GM12878 (cell line): Measurements from ENCODE around the gene CLDN10. TPM values are rescaled to one million over a fixed set of nuclear protein-coding genes. Genes with fewer than 3 reads are reported as not detected.

ENCODE experiments used
- ATAC-seq: fragments of 200-7000 bp; cut with Tn5 transposase; 3 replicates; pipeline ENCODE4 v1.9.1; 2020; ENCODE audit warnings: mild to moderate bottlenecking, moderate library complexity
- BruUV-seq: library from RNA; stranded (reverse); fragments of 400-500 nt; replicated peaks from 2 replicates; lab custom pipeline; 2021; lab: Mats Ljungman, UMichigan
- CTCF ChIA-PET: fragments of 300-600 bp; sonication (Branson Sonifier 250); formaldehyde crosslinking; extraction: SDS; loops from one replicate; lab custom pipeline; 2021; ENCODE audit warnings: inconsistent platforms; lab: Yijun Ruan, JAX
- POLR2A ChIA-PET: fragments of 350-600 bp; formaldehyde crosslinking; extraction: SDS; loops from one replicate; lab custom pipeline; 2021; ENCODE audit warnings: inconsistent platforms; lab: Charles Lee
- RAD21 ChIA-PET: fragments of 300-600 bp; sonication (Branson Sonifier 250); formaldehyde crosslinking; loops from one replicate; lab custom pipeline; 2023; ENCODE audit warnings: antibody characterized with exemption; ENCODE audit not compliant: unreplicated experiment; lab: Charles Lee
- SMC1A ChIA-PET: fragments of 300-600 bp; sonication (Branson Sonifier 250); formaldehyde crosslinking; loops from one replicate; lab custom pipeline; 2023; ENCODE audit not compliant: unreplicated experiment, uncharacterized antibody; lab: Charles Lee
- DNase-seq: peaks from one replicate; pipeline ENCODE4 v3.0.0-alpha.2; 2011; ENCODE audit warnings: low read depth, low spot score
- FAIRE-seq: peaks from 3 replicates; lab custom pipeline; 2011; peaks lifted over from hg19 to GRCh38; lab: Jason Lieb, UNC
- H2AFZ ChIP-seq: 2 replicates; pipeline ENCODE4 v1.6.0; 2011; ENCODE audit warnings: low read depth, low read length, control low read depth; ENCODE audit not compliant: control insufficient read depth
- H3K27ac ChIP-seq: 2 replicates; pipeline ENCODE4 v1.5.1; 2011; ENCODE audit warnings: control low read depth; ENCODE audit not compliant: control insufficient read depth, insufficient read depth
- H3K27me3 ChIP-seq, 2 experiments: replicated peaks in 1 of 2; 2 replicates each; pipeline versions ENCODE4 v1.6.0 to v1.6.1; 2011; ENCODE audit warnings: low read length in 1 of 2; ENCODE audit not compliant: control insufficient read depth in 2 of 2, insufficient read depth in 2 of 2
- H3K36me3 ChIP-seq, 2 experiments: 2 replicates each; pipeline ENCODE4 v1.5.1; 2011; ENCODE audit warnings: low read length in 1 of 2; ENCODE audit not compliant: control insufficient read depth in 2 of 2, insufficient read depth in 2 of 2
- H3K4me1 ChIP-seq: 2 replicates; pipeline ENCODE4 v1.6.1; 2011; ENCODE audit warnings: mild to moderate bottlenecking, low read length, moderate library complexity, mixed read lengths; ENCODE audit not compliant: control insufficient read depth, insufficient read depth
- H3K4me2 ChIP-seq: 2 replicates; pipeline ENCODE4 v1.6.0; 2011; ENCODE audit warnings: control low read depth; ENCODE audit not compliant: control insufficient read depth, insufficient read depth
- H3K4me3 ChIP-seq: fragments of 200-600 bp; sonication (generic); 2 replicates; pipeline ENCODE4 v1.5.1; 2016
- H3K79me2 ChIP-seq: 2 replicates; pipeline ENCODE4 v1.6.0; 2011; ENCODE audit warnings: low read length; ENCODE audit not compliant: control insufficient read depth, insufficient read depth
- H3K9ac ChIP-seq: 2 replicates; pipeline ENCODE4 v1.8.0; 2011; ENCODE audit warnings: low read length, control low read depth, mixed read lengths; ENCODE audit not compliant: control insufficient read depth, insufficient read depth
- H3K9me3 ChIP-seq: replicated peaks from 3 replicates; pipeline ENCODE4 v1.5.1; 2011; ENCODE audit warnings: mild to moderate bottlenecking, low read length; ENCODE audit not compliant: control insufficient read depth, insufficient read depth
- H4K20me1 ChIP-seq: 2 replicates; pipeline ENCODE4 v1.6.0; 2011; ENCODE audit not compliant: control insufficient read depth, insufficient read depth
- ATF2 ChIP-seq: IDR thresholded peaks from 2 replicates; pipeline ENCODE4 v1.6.1; 2012; ENCODE audit warnings: low read length, inconsistent platforms
- CREM ChIP-seq: IDR thresholded peaks from 2 replicates; pipeline ENCODE4 v1.6.1; 2014; ENCODE audit warnings: antibody characterized with exemption, low read depth
- JUND ChIP-seq: IDR thresholded peaks from 2 replicates; pipeline ENCODE4 v1.6.1; 2012; ENCODE audit warnings: low read depth, mild to moderate bottlenecking, low read length, improper control_type of control experiment, moderate library complexity
- NR2C1 ChIP-seq: fragments of 450-650 bp; IDR thresholded peaks from 2 replicates; pipeline ENCODE4 v1.6.1; 2017; ENCODE audit warnings: antibody characterized with exemption, mild to moderate bottlenecking, moderate library complexity
- RB1 ChIP-seq: fragments of 450-650 bp; formaldehyde crosslinking; IDR thresholded peaks from 2 replicates; pipeline ENCODE4 v1.6.1; 2017; ENCODE audit warnings: mild to moderate bottlenecking, borderline replicate concordance
- RELA ChIP-seq: fragments of 450-650 bp; IDR thresholded peaks from 2 replicates; pipeline ENCODE4 v1.8.0; 2014; ENCODE audit warnings: borderline replicate concordance; ENCODE audit not compliant: partially characterized antibody
- ZBTB33 ChIP-seq: fragments of 450-650 bp; IDR thresholded peaks from 2 replicates; pipeline ENCODE4 v1.6.1; 2017; ENCODE audit warnings: mild to moderate bottlenecking
- WGBS: methylation state at CpG from one replicate; pipeline ENCODE4 v1.1.6; 2016; ENCODE audit warnings: low lambda C conversion rate; ENCODE audit not compliant: insufficient replicate concordance, insufficient coverage; ENCODE audit errors: missing lambda C conversion rate; 5-methylcytosine and 5-hydroxymethylcytosine counted together
- in situ Hi-C: fragments of 300-500 bp; cut with MboI; formaldehyde crosslinking; loops from 9 replicates; pipeline ENCODE4 v1.14.3; 2018; ENCODE audit warnings: mixed read lengths
- intact Hi-C: fragments of 100-400 bp; cut with micrococcal nuclease; formaldehyde crosslinking; loops from one replicate; pipeline ENCODE4 v1.14.2; 2022; ENCODE audit not compliant: unreplicated experiment
- polyA plus RNA-seq, 11 experiments: library from polyadenylated mRNA; depleted of rRNA in 4 of 11; unstranded in 6 of 11; stranded (reverse) in 5 of 11; fragments of >200 nt; fragmentation: Nextera tagmentation in 4 of 11; fragmentation: Illumina TruSeq in 1 of 11; extraction: Ambion mirVana in 4 of 11; extraction: Trizol in 1 of 11; gene quantifications; 1 replicate in 1 of 11; 2 replicates in 10 of 11; pipeline versions ENCODE4 v1.2.1 to v1.2.3, GENCODE V29; 2011 to 2016; ENCODE audit warnings: inconsistent platforms in 2 of 11, missing spikeins in 2 of 11, low read depth in 1 of 11
- total RNA-seq, 4 experiments: library from RNA; depleted of rRNA in 3 of 4; stranded (reverse); fragments of >200 nt in 3 of 4; fragmentation: Illumina TruSeq in 1 of 4; extraction: Trizol in 1 of 4; gene quantifications; 2 replicates each; pipeline versions ENCODE4 v1.2.1 to v1.2.3, GENCODE V29; 2013 to 2021
- TF ChIP-seq, protein P1 (sequence below): IDR thresholded peaks from 2 replicates; pipeline ENCODE4 v1.6.1; 2012; ENCODE audit warnings: improper control_type of control experiment, low read depth, low read length; ENCODE audit not compliant: insufficient replicate concordance

The CLDN10 gene
- total and polyA plus RNA-seq, 10 of the 15 experiments (the other 5 are each of a cell fraction or from before 2014, with no cell fraction given) = not detected

DNA sequence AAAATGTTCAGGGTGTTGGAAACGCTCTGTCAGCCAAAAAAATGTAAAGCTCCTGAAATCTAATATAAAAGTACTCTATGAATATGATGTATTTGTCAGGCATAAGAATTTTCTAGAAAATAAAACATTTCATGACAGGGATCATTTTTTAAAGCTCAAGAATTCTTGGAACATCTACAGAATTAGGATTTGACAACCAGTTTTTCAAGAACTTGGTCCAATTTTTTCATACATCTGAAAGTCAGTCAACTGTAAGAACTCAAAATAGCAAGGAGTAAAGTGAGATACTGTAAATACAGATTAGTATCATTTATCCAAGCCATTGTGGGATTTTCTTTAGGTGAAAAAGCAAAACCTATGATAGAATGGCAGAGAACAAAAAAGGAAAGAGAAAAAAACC lies 41.6 kb upstream of the CLDN10 start:
- POLR2A ChIA-PET = no interaction called here
- Histone ChIP-seq H3K27me3 (no peaks in the 10 kb centered on the region), H3K27ac (no peak overlapping the region), H3K4me1 (no peaks in the 10 kb centered on the region; the same call in 1 of the 2 replicates), H3K36me3 (no peaks in the 10 kb centered on the region)
- ATAC-seq = no peak
- no TSS peak for BruUV-seq
- FAIRE-seq = no peak
- in situ Hi-C loops (no loop called here), intact Hi-C loops (no loop called here)
- TF ChIP-seq CREM = no peak
- TF ChIP-seq JUND = no peak
- TF ChIP-seq RB1 = no peak
- TF ChIP-seq, protein P1, sequence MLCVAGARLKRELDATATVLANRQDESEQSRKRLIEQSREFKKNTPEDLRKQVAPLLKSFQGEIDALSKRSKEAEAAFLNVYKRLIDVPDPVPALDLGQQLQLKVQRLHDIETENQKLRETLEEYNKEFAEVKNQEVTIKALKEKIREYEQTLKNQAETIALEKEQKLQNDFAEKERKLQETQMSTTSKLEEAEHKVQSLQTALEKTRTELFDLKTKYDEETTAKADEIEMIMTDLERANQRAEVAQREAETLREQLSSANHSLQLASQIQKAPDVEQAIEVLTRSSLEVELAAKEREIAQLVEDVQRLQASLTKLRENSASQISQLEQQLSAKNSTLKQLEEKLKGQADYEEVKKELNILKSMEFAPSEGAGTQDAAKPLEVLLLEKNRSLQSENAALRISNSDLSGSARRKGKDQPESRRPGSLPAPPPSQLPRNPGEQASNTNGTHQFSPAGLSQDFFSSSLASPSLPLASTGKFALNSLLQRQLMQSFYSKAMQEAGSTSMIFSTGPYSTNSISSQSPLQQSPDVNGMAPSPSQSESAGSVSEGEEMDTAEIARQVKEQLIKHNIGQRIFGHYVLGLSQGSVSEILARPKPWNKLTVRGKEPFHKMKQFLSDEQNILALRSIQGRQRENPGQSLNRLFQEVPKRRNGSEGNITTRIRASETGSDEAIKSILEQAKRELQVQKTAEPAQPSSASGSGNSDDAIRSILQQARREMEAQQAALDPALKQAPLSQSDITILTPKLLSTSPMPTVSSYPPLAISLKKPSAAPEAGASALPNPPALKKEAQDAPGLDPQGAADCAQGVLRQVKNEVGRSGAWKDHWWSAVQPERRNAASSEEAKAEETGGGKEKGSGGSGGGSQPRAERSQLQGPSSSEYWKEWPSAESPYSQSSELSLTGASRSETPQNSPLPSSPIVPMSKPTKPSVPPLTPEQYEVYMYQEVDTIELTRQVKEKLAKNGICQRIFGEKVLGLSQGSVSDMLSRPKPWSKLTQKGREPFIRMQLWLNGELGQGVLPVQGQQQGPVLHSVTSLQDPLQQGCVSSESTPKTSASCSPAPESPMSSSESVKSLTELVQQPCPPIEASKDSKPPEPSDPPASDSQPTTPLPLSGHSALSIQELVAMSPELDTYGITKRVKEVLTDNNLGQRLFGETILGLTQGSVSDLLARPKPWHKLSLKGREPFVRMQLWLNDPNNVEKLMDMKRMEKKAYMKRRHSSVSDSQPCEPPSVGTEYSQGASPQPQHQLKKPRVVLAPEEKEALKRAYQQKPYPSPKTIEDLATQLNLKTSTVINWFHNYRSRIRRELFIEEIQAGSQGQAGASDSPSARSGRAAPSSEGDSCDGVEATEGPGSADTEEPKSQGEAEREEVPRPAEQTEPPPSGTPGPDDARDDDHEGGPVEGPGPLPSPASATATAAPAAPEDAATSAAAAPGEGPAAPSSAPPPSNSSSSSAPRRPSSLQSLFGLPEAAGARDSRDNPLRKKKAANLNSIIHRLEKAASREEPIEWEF = no peak
- TF ChIP-seq ZBTB33 = no peak
- no peak for TF ChIP-seq ATF2
- no peak for TF ChIP-seq NR2C1
- TF ChIP-seq RELA = no peak
- TF ChIP-seq, all 136 proteins: peak for 0
- no peak for DNase-seq
- Histone ChIP-seq H3K9me3 (no peaks in the 10 kb centered on the region), H4K20me1 (no peaks in the 10 kb centered on the region), H2AFZ (no peak overlapping the region), H3K4me2 (no peak overlapping the region), H3K79me2 (no peaks in the 10 kb centered on the region), H3K4me3 (no peak overlapping the region), H3K9ac (no peak overlapping the region)
- WGBS = 0% methylated on average over 1 of the region's 1 CpG
- ChIA-PET RAD21 (no interaction called here), CTCF (interaction anchor here (0.9 kb wide), 1 partner anchor 18 kb away, joined by 4 read pairs; no protein-coding TSS in a partner anchor), SMC1A (interaction anchor here (1.1 kb wide), 1 partner anchor 15 kb away, joined by 3 read pairs; no protein-coding TSS in a partner anchor)
